GM18499 (cell line): Measurements from ENCODE around the gene TBCEL.

ENCODE experiments used
- ATAC-seq: cut with Tn5 transposase; IDR thresholded peaks from one replicate; pipeline ENCODE4 v1.9.1; 2021; ENCODE audit warnings: moderate number of reproducible peaks; ENCODE audit not compliant: insufficient read depth, unreplicated experiment

TBCEL gene

GRCh38 chr11:121129362-121130340 lies 105.7 kb downstream of the TBCEL start:
- ATAC-seq, result no peak

- ATAC-seq, result no peak
These were observed 107.8 kb downstream of the TBCEL start for GRCh38 chr11:121131656-121132055.

- no peak for ATAC-seq
These were observed 108.5 kb downstream of the TBCEL start for GRCh38 chr11:121132211-121132976.

GRCh38 chr11:121134741-121135312 lies 110.9 kb downstream of the TBCEL start:
- ATAC-seq, result no peak

- no peak for ATAC-seq
These were observed 113.1 kb downstream of the TBCEL start for GRCh38 chr11:121137005-121137404.

- no peak for ATAC-seq
These were observed 114.4 kb downstream of the TBCEL start for GRCh38 chr11:121138259-121138658.

- no peak for ATAC-seq
These were observed 116.5 kb downstream of the TBCEL start for GRCh38 chr11:121140369-121140768.
